ENCODE results near the gene NET1.

NET1 gene

GRCh38 chr10:5456563-5456962 is 44.2 kb downstream of the NET1 start:
- Histone ChIP-seq H3K36me3 (ENCODE audit: control insufficient read depth, insufficient read depth, low read length) (peaks cover 6% of the 10 kb centered on the region), H3K27me3 (replicated peaks; ENCODE audit: control insufficient read depth, insufficient read depth, low read length) (no peaks in the 10 kb centered on the region), H3K4me3 (replicated peaks; ENCODE audit: low read depth, low read length) (no peak overlapping the region)
- TF ChIP-seq CTCF (IDR thresholded peaks at IDR 0.05; ENCODE audit: insufficient read depth, low read length, poor library complexity, severe bottlenecking): no peak
- no peak for DNase-seq (ENCODE audit: extremely low read depth, insufficient read length)

GRCh38 chr10:5457741-5458140 is 45.4 kb downstream of the NET1 start:
- TF ChIP-seq CTCF (IDR thresholded peaks at IDR 0.05; ENCODE audit: insufficient read depth, low read length, poor library complexity, severe bottlenecking): no peak
- no peak for DNase-seq (ENCODE audit: extremely low read depth, insufficient read length)
- Histone ChIP-seq H3K4me3 (replicated peaks; ENCODE audit: low read depth, low read length) (no peak overlapping the region), H3K27me3 (replicated peaks; ENCODE audit: control insufficient read depth, insufficient read depth, low read length) (no peaks in the 10 kb centered on the region), H3K36me3 (ENCODE audit: control insufficient read depth, insufficient read depth, low read length) (peaks cover 6% of the 10 kb centered on the region)

DNA sequence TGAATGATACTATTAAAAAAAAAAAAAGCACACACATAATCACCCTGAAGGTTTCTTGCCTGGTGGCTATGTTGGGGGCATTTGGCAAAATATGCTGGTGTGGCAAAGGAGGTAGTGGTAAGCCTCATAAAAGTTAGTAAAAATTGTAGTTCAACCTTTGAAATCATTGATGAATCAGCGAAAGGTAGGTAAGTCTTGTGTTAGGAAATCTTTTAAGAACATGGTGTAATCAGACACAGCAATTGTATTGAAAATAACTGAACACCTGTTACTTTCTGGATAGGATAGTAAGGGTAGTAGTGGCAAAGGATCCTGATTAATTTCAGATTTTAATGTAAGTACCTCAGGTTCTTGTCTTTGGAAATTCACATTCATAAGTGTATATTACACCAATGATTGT is 46.1 kb downstream of the NET1 start:
- DNase-seq (ENCODE audit: extremely low read depth, insufficient read length): no peak
- no peak for TF ChIP-seq CTCF (IDR thresholded peaks at IDR 0.05; ENCODE audit: insufficient read depth, low read length, poor library complexity, severe bottlenecking)
- Histone ChIP-seq H3K36me3 (ENCODE audit: control insufficient read depth, insufficient read depth, low read length) (peaks cover 6% of the 10 kb centered on the region), H3K27me3 (replicated peaks; ENCODE audit: control insufficient read depth, insufficient read depth, low read length) (no peaks in the 10 kb centered on the region), H3K4me3 (replicated peaks; ENCODE audit: low read depth, low read length) (no peak overlapping the region)

DNA sequence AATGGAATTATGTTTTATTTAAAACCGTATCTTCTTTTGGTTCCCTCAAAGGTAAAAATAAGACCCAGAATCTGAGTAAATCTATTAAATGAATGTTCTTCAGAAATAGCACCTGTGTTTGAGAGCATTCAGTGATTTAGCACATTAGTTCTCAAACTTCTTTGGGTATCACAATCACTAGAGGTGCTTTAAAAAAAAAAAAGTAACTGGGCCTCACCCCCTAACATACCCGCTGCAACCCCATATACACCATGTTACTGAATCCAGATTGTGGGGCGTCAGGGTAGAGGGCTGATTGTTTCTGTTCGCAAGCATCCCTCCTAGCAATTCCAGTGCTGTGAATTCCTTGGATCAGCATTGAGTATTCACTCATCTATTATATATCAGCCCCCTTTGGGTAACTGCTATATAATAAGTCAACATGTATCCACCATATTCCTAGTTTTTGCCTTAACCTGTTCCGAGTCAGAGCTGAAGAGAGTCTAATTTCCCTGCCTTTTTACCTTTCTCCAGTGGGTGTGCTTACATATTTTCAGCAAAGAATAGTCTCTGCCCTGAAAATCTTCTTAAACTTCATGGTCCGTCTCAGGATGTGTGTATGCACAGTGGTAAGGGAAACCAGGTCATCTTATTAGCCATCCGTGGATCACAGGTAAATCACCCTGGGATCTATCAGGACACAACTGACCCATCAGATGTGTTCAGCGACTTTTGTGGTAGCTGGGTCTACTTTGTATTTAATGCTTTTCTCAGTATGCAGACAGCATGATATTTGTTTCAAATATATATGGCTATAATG is 46.8 kb downstream of the NET1 start:
- Histone ChIP-seq H3K36me3 (ENCODE audit: control insufficient read depth, insufficient read depth, low read length) (peaks cover 6% of the 10 kb centered on the region), H3K27me3 (replicated peaks; ENCODE audit: control insufficient read depth, insufficient read depth, low read length) (no peaks in the 10 kb centered on the region), H3K4me3 (replicated peaks; ENCODE audit: low read depth, low read length) (no peak overlapping the region)
- no peak for TF ChIP-seq CTCF (IDR thresholded peaks at IDR 0.05; ENCODE audit: insufficient read depth, low read length, poor library complexity, severe bottlenecking)
- DNase-seq (ENCODE audit: extremely low read depth, insufficient read length): no peak

GRCh38 chr10:5460468-5461202 is 48.3 kb downstream of the NET1 start:
- DNase-seq (ENCODE audit: extremely low read depth, insufficient read length): no peak
- no peak for TF ChIP-seq CTCF (IDR thresholded peaks at IDR 0.05; ENCODE audit: insufficient read depth, low read length, poor library complexity, severe bottlenecking)
- Histone ChIP-seq H3K27me3 (replicated peaks; ENCODE audit: control insufficient read depth, insufficient read depth, low read length) (no peaks in the 10 kb centered on the region), H3K4me3 (replicated peaks; ENCODE audit: low read depth, low read length) (no peak overlapping the region), H3K36me3 (ENCODE audit: control insufficient read depth, insufficient read depth, low read length) (peaks cover 3% of the 10 kb centered on the region)
